Tibial nerve (tissue), 4 donors: ENCODE data around the gene MAPK6.

Experiments
- EP300 ChIP-seq, 2 donors: sonication (generic); formaldehyde crosslinking; IDR thresholded peaks; one replicate each; pipeline ENCODE4 v1.6.1; 2017; ENCODE audit warnings: antibody characterized with exemption in 2 of 2, mild to moderate bottlenecking in 1 of 2
- POLR2A ChIP-seq, 2 donors: fragments of 450-650 bp; IDR thresholded peaks; one replicate each; pipeline ENCODE4 v1.6.1; 2017; ENCODE audit warnings: antibody characterized with exemption in 2 of 2, mild to moderate bottlenecking in 2 of 2, moderate library complexity in 2 of 2
- TF ChIP-seq, protein P1 (sequence below), 5 experiments: fragments of 200-600 bp in 3 of 5; fragments of 450-650 bp in 2 of 5; sonication (generic) in 3 of 5; IDR thresholded peaks; one replicate each; pipeline ENCODE4 v1.5.1; 2016 to 2019; ENCODE audit warnings: antibody characterized with exemption in 5 of 5, mild to moderate bottlenecking in 3 of 5, moderate library complexity in 2 of 5

DNA sequence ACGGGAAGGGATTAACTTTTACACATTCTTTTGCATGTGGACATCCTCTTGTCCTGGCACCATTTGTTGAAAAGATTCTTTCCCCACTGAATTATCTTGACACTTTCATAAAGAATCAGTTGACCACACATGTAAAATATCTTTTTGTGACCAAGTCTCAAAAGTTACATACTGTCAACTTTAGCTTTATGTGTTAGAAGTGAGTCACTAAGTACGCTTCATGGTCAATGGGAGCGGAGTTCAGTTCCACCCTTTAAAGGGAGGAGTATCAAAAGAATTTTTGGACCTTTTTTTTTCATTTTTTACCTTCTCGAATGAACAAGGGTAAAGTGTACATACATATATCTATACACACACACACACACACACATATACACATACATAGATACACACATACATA, 35.4 kb downstream of the MAPK6 start:
- TF ChIP-seq, protein P1, sequence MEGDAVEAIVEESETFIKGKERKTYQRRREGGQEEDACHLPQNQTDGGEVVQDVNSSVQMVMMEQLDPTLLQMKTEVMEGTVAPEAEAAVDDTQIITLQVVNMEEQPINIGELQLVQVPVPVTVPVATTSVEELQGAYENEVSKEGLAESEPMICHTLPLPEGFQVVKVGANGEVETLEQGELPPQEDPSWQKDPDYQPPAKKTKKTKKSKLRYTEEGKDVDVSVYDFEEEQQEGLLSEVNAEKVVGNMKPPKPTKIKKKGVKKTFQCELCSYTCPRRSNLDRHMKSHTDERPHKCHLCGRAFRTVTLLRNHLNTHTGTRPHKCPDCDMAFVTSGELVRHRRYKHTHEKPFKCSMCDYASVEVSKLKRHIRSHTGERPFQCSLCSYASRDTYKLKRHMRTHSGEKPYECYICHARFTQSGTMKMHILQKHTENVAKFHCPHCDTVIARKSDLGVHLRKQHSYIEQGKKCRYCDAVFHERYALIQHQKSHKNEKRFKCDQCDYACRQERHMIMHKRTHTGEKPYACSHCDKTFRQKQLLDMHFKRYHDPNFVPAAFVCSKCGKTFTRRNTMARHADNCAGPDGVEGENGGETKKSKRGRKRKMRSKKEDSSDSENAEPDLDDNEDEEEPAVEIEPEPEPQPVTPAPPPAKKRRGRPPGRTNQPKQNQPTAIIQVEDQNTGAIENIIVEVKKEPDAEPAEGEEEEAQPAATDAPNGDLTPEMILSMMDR (IDR thresholded peaks at IDR 0.05) = no peak
- TF ChIP-seq POLR2A (IDR thresholded peaks at IDR 0.05) (no peak), EP300 (IDR thresholded peaks at IDR 0.05) (no peak)
